ENCODE measurements around the gene PSMD4. TPM values are rescaled to one million over a fixed set of nuclear protein-coding genes. Genes with fewer than 3 reads are reported as not detected.

PSMD4 gene
- polyA plus RNA-seq, 3 donors: 166 to 188 (median 183) TPM

DNA sequence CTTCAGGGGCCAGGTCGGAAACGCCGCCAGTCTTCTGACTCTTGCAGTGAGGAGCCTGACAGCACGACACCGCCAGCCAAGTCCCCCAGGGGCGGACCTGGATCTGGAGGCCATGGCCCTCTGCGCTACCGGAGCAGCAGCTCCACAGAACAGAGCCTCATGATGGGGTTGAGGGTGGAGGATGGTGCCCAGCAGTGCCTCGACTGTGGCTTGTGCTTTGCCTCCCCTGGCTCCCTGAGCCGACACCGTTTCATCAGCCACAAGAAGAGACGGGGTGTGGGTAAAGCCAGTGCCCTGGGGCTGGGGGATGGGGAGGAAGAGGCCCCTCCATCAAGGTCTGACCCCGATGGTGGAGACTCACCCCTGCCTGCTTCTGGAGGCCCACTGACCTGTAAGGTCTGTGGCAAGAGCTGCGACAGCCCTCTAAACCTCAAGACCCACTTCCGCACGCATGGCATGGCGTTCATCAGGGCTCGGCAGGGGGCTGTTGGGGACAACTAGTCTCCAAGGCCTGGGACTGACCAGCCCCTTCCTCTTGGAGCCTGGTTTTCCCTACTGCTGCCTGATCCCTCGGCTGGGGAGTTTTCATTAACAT lies 36.3 kb downstream of the PSMD4 start:
- DNase-seq: no peak

DNA sequence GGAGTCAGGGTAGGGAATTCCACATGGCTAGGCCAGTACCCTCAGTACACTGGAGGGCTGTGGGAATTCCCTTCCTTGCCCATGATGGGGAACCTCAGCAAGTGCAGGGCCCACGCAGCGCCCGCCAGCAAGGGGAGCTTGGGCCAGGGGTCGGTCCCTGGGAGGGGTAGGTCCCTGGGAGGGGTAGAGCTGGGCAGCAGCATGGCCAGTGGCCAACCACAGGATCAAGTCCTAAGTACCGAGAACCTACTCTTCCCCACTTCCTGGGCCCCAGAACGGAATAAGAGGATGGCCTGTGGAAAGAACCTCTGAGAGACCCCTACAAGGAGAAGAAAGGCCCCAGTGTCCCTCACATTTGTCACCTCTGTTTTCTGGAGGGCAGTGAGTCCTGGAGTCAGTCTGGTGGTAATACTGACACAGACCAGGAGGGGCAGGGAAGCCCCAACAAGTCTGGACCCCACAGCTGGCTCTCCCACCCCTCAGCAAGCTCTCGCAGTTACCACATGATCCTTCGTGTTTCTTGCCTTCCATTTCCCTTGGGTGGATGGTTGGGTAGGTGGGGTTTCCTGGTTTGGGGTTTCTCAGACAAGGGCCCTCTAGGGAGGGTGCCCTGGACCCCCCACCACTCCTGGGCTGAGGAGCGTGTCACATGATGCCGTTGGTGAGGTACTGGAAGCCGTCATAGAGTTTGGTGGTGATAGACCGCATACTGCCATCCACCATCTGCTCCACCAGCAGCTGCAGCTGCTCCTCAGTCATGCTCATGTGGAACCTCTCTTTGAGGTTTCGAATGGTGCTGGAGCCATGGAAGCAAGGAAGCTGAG lies 37.9 kb downstream of the PSMD4 start:
- no peak for DNase-seq

DNA sequence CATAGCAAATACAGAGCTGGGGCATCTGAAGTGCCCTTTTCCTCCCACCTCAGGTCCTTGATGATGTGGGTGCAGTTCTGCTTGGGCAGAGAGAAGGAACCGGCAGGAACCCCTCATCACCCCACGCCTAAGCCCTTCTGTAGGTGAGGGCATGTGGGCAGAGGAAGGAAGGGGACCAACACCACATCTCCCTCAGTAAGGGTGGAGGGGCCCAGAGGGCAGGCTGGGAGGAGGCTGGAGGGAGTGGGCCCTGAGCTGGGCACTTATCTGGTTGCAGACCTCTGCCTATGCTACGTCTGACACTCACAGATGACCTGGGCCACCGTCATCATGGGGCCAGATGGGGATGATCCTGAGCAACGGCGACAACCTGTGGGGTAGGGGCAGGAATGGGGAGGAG lies 38.6 kb downstream of the PSMD4 start:
- DNase-seq: no peak

DNA sequence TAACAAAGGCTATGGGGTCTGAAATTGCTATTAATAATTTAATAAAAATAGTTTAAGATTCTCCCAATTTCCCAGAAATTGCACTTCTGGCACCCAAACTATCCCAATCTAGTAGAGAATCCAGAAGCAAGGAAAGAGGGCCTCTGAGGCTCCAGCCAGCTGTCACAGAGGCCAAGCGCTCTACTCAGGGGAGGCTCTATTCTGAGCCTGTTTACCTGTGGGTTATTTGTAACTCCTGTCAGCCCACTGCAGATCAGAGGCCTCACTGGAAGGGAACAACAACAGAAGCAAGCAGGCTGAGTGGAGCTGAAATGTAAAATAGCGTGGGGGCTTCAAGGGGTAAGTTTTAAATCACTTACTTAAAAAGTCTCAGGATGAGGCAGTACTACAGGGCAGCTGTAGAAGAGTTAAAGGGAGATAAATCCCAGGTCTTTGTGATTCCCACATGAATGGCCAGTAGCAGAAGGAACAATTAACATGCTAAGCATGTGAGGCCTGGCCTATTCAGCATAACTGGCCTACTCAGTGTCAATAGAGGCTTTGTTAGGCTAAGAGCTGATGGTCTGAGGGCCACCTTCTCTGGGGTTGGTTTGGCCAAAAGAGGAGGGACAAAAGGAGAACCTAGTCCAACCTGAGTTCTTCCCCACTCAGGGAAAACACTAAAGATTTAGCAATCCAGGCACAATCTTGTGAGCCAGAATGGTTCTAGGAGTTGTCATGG lies 40.4 kb downstream of the PSMD4 start:
- DNase-seq: no peak

DNA sequence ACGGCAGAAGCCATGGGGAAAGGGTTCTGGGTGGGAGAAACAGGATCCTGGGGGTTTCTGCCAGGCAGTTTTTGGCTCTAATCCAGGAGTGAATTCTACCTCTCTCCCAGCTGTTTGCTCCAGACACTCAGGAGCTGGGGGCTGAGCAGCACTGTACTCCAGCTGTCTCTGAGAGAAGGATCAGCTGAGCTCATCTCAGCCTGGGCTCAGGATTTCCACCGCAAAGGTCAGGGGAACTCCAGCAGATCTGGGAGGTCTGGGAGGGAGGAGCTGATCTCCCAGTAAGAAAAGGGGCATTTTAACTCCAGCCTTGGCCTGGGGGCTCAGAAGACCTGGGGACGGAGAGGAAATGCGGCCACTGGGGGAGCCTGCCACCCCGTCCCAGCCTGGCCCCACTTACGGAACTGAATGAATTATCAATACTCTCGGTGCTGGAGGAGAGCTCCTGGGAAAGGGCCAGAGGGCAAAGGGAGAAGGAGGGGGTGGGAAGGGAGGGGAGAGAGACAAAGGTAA lies 55.3 kb downstream of the PSMD4 start:
- no peak for DNase-seq

DNA sequence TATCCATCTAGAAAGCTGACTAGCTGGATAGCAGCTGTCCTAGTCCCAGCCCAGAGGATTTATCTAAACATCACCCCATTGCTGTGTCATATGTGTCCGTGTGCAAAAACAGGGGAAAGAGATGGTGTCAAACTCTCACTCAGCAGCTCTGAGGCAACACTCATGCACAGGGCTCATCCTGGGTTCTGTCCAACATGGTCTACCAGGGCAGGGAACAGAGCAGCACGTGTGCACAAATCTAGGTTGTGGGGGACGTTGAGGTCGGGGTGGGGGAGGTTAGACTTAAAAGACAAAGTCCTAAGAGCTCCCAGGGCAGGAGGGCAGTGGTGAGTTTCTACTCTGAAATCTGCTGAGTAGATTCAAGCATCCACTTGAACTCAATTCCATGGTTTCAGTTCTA lies 56.5 kb downstream of the PSMD4 start:
- no peak for DNase-seq

DNA sequence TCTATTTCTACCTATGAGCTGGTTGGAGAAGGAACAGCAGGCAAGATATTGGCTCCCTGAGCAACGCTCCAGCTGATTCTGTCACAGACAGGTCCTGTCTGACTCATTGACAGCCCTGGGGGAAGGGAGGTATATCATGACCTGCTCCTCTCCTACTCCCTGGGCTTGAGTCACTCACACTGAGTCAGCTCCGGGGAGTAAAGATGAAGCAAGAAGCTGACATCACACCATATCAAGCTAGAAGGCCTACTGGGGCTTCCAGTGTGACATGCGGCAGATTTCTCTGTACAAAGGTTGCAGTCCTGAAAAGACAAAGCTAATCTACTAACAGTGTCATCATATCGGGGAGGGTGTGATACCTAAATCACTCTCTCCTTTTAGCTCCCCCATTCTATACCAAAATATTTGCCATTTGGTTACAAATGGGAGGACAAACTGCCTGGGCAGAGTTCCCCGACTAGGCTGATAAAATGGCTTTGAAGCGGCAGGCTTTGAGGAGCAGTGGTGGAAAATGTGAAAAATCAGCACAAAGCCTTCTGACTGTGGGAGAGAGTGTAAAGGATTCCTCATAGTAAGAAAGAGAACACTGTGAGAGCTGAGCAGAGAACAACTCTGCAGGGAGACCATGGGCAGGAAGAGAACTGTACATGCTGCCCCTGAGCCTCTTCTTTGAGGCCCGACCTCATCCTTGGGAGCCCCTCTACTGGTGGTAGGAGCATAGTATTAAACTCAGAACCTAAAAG lies 57.2 kb downstream of the PSMD4 start:
- no peak for DNase-seq

DNA sequence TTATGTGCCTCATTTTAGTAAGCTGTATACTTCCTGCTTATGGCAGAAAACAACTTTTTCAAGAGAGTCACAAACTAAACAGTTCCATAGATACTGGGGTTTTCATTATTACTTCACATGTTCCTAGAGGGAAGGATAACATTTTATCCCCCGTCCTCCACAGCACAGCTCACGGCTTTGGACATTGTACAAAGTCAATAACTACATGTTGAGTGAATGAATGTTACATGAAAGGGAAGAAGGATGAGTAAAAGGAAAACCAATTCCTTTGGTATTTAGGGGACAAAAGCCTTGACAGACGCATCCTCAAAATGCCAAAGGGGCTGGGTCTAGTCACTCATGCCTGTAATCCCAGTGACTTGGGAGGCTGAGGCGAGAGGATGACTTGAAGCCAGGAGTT lies 57.9 kb downstream of the PSMD4 start:
- DNase-seq: no peak

DNA sequence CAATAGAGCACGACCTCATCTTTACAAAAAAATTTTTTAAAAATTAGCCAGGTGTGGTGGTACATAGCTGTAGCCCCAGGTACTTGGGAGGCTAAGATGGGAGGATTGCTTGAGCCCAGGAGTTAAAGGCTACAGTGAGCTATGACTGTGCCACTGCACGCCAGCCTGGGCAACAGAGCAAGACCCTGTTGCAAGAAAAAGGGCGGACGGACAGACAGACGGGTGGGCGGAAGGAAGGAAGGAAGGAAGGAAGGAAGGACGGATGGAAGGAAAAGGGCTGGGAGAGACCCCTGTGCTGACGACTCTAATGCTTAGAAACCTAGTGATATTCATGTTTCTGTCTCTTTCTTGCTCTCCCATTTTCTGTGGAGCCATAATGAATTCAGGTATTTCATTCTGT lies 58.3 kb downstream of the PSMD4 start:
- DNase-seq: no peak

DNA sequence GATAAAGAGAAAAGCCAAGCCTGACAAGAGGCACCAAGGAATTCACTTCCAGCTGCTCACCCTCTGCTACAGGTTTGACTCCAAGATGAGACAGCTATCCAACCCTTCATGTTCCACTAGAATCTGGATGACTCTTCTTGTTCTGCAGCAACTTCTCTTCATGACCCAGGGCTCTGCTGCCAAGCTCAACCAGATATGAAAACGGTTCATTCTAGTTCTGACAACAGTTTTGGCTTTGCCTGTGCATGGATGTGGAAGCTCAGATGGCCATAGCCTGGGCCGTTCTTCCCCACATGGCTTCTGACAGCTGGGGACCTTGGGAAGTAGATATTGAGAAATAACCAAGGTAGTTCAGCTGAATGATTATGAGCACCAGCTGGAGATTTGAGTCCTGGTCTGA lies 59.0 kb downstream of the PSMD4 start:
- DNase-seq: no peak

DNA sequence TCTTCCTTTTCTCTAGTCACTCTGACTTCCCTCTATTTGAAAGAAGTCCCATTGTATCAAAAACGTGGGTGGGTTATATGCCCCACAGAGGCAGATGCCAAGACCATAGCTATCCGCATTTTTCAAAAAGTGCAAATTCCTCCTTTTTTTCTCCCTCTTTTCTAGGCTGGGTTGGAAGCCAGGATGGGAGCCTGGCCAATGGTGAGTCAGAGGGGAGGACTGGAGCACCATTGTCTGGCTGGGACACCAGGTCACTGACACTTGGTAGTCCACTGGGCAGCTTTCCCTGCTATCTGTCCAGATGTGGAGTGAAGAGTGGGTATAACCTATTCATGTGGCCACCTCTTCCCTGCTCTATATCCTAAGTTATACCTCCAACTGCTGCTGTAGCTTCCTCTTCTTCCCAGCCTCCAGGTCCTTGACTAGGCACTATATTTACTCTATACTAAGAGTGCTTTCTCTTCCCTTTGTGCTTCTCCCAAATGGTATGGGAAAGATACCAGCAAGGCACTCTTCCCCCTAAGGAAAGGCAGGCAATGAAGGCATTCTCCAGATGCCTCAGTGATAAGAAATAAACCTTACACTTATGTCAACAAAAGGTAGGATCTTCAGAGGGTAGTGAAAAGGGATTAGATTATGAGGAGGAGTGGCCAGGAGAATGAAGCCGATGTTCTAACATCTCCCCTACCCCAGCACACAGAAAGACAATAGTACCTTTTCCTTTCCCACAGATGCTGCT lies 59.8 kb downstream of the PSMD4 start:
- no peak for DNase-seq

DNA sequence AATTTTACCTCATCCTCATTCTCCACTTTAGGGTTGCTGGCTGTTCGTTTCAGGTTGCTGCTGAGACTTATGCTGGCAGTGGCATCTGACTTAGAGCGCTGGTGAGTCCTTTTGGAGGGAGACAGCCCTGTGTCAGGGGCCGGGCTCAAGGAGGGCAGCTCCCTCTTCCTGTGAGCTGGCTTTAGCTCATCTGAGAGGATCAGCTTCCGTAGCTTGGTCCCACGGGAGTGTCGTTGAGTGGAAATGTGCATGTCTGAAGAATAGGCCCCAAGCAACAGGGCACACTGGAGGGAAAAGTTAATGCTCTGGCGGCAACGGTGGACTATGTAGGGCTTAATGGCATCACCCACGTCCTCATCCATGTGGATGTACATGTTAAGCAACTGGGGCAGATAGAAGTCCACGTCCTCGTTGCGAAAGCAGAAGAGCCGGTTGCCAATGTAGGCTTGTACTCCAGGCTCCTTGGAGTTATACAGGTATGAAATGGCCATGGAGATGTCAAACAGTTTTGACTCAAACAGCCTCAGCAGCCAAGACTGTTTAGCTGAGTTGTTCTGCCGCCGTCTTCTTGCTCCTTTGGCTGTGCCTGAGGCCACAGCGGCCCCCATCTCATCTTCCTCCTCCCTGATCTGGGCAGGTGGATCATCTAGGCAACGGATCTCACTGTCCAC lies 61.2 kb downstream of the PSMD4 start:
- no peak for DNase-seq

Other genes with a start within 250 kb of the PSMD4 start
- gene MINDY1, start 247.8 kb upstream of the PSMD4 start, polyA plus RNA-seq (ENCODE audit: insufficient read length in 3 of 3): 10 to 100 TPM; 39.6 to 57.0 (median 54.9) TPM
- gene PRUNE1, start 246.3 kb upstream of the PSMD4 start, polyA plus RNA-seq (ENCODE audit: insufficient read length in 3 of 3): 10 to 100 TPM; 41.9 to 45.8 (median 43.7) TPM
- 1 to 10 TPM; 1.9 to 5.9 (median 4.6) TPM for gene BNIPL, start 218.1 kb upstream of the PSMD4 start, polyA plus RNA-seq (ENCODE audit: insufficient read length in 3 of 3)
- 10 to 100 TPM; 10.2 to 14.1 (median 11.8) TPM for gene C1orf56, start 207.0 kb upstream of the PSMD4 start, polyA plus RNA-seq (ENCODE audit: insufficient read length in 3 of 3)
- gene CDC42SE1, start 195.1 kb upstream of the PSMD4 start, polyA plus RNA-seq (ENCODE audit: insufficient read length in 3 of 3): 10 to 100 TPM; 68.5 to 89.0 (median 80.4) TPM
- 10 to 100 TPM; 23.9 to 24.4 (median 23.9) TPM for gene MLLT11, start 194.3 kb upstream of the PSMD4 start, polyA plus RNA-seq (ENCODE audit: insufficient read length in 3 of 3)
- 10 to 100 TPM in 2 of 3 donors, 1 to 10 TPM in 1; 9.1 to 17.5 (median 14.7) TPM for gene GABPB2, start 184.0 kb upstream of the PSMD4 start, polyA plus RNA-seq (ENCODE audit: insufficient read length in 3 of 3)
- gene SEMA6C, start 108.1 kb upstream of the PSMD4 start, polyA plus RNA-seq (ENCODE audit: insufficient read length in 3 of 3): 10 to 100 TPM; 27.5 to 37.6 (median 33.3) TPM
- gene TNFAIP8L2, start 98.1 kb upstream of the PSMD4 start, polyA plus RNA-seq (ENCODE audit: insufficient read length in 3 of 3): 1 to 10 TPM; 1.2 to 2.1 (median 1.3) TPM
- 10 to 100 TPM; 16.5 to 17.3 (median 16.7) TPM for gene LYSMD1, start 88.8 kb upstream of the PSMD4 start, polyA plus RNA-seq (ENCODE audit: insufficient read length in 3 of 3)
- gene SCNM1, start 88.6 kb upstream of the PSMD4 start, polyA plus RNA-seq (ENCODE audit: insufficient read length in 3 of 3): 10 to 100 TPM; 41.1 to 45.6 (median 45.2) TPM
- 1 to 10 TPM; 1.1 to 2.4 (median 1.5) TPM for gene TMOD4, start 78.8 kb upstream of the PSMD4 start, polyA plus RNA-seq (ENCODE audit: insufficient read length in 3 of 3)
- gene VPS72, start 64.5 kb upstream of the PSMD4 start, polyA plus RNA-seq (ENCODE audit: insufficient read length in 3 of 3): 10 to 100 TPM; 72.3 to 75.9 (median 73.5) TPM
- gene PIP5K1A, start 56.2 kb upstream of the PSMD4 start, polyA plus RNA-seq (ENCODE audit: insufficient read length in 3 of 3): 10 to 100 TPM; 61.7 to 89.4 (median 74.3) TPM
- 10 to 100 TPM; 25.2 to 30.0 (median 27.5) TPM for gene ZNF687, start 27.6 kb downstream of the PSMD4 start, polyA plus RNA-seq (ENCODE audit: insufficient read length in 3 of 3)
- 10 to 100 TPM; 63.5 to 72.7 (median 70.2) TPM for gene PI4KB, start 72.7 kb downstream of the PSMD4 start, polyA plus RNA-seq (ENCODE audit: insufficient read length in 3 of 3)
- gene RFX5, start 92.5 kb downstream of the PSMD4 start, polyA plus RNA-seq (ENCODE audit: insufficient read length in 3 of 3): 10 to 100 TPM; 42.7 to 47.1 (median 42.8) TPM
- gene SELENBP1, start 118.0 kb downstream of the PSMD4 start, polyA plus RNA-seq (ENCODE audit: insufficient read length in 3 of 3): 10 to 100 TPM; 49.4 to 51.2 (median 50.7) TPM
- 100 to 1,000 TPM; 248 to 283 (median 257) TPM for gene PSMB4, start 144.8 kb downstream of the PSMD4 start, polyA plus RNA-seq (ENCODE audit: insufficient read length in 3 of 3)
- 100 to 1,000 TPM in 2 of 3 donors, 10 to 100 TPM in 1; 94.8 to 158 (median 150) TPM for gene POGZ, start 204.8 kb downstream of the PSMD4 start, polyA plus RNA-seq (ENCODE audit: insufficient read length in 3 of 3)

All from renal pelvis (tissue), 4 donors.